Upper lobe of right lung (tissue), 1 donor: ENCODE results near the gene HDGF. TPM values are rescaled to one million over a fixed set of nuclear protein-coding genes. Genes with fewer than 3 reads are reported as not detected.

Experiments used
- ATAC-seq: fragments of 200-7000 bp; cut with Tn5 transposase; one replicate; pipeline ENCODE4 v1.9.1; 2020; ENCODE audit warnings: mild to moderate bottlenecking, moderate library complexity
- DNase-seq: peaks from one replicate; pipeline ENCODE4 v3.0.0-alpha.2; 2020
- H3K27ac ChIP-seq: fragments of 200-600 bp; one replicate; pipeline ENCODE4 v1.8.0; 2022
- H3K27me3 ChIP-seq: fragments of 200-600 bp; one replicate; pipeline ENCODE4 v1.8.0; 2022; ENCODE audit warnings: mild to moderate bottlenecking
- H3K36me3 ChIP-seq: fragments of 200-600 bp; one replicate; pipeline ENCODE4 v1.8.0; 2022
- H3K4me1 ChIP-seq: fragments of 200-600 bp; one replicate; pipeline ENCODE4 v1.8.0; 2022
- H3K4me3 ChIP-seq: fragments of 200-600 bp; one replicate; pipeline ENCODE4 v1.8.0; 2022; ENCODE audit warnings: mild to moderate bottlenecking
- H3K9me3 ChIP-seq: fragments of 200-600 bp; one replicate; pipeline ENCODE4 v1.8.0; 2022
- intact Hi-C: fragments of 100-400 bp; cut with DNase I; formaldehyde crosslinking; loops from one replicate; pipeline ENCODE4 v1.11.0; 2022
- total RNA-seq: library from RNA; stranded (reverse); fragmentation: NEBNext Ultra II Directional; extraction: Animal tissue kit (Norgen Biotek cat#: 25700); gene quantifications from one replicate; pipeline ENCODE4 v1.2.1, GENCODE V29; 2021
- TF ChIP-seq, protein P1 (sequence below): fragments of 200-600 bp; IDR thresholded peaks from one replicate; pipeline ENCODE4 v1.8.0; 2022; ENCODE audit warnings: antibody characterized with exemption
- donor health status: DM: no; HTN: yes; CAD: no; lungs with severe emphysema.

HDGF gene
- total RNA-seq, 1 donor from 2014 or later: 144 TPM

- no peak for DNase-seq
- Histone ChIP-seq H3K4me1 (peaks cover 32% of the 10 kb centered on the region), H3K4me3 (no peak overlapping the region), H3K9me3 (no peaks in the 10 kb centered on the region), H3K27me3 (no peaks in the 10 kb centered on the region), H3K27ac (no peak overlapping the region), H3K36me3 (peaks cover 25% of the 10 kb centered on the region)
- ATAC-seq: no peak
- intact Hi-C loops: no loop called here
- TF ChIP-seq, protein P1, sequence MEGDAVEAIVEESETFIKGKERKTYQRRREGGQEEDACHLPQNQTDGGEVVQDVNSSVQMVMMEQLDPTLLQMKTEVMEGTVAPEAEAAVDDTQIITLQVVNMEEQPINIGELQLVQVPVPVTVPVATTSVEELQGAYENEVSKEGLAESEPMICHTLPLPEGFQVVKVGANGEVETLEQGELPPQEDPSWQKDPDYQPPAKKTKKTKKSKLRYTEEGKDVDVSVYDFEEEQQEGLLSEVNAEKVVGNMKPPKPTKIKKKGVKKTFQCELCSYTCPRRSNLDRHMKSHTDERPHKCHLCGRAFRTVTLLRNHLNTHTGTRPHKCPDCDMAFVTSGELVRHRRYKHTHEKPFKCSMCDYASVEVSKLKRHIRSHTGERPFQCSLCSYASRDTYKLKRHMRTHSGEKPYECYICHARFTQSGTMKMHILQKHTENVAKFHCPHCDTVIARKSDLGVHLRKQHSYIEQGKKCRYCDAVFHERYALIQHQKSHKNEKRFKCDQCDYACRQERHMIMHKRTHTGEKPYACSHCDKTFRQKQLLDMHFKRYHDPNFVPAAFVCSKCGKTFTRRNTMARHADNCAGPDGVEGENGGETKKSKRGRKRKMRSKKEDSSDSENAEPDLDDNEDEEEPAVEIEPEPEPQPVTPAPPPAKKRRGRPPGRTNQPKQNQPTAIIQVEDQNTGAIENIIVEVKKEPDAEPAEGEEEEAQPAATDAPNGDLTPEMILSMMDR: no peak
These were observed 7.8 kb downstream of the HDGF start for GRCh38 chr1:156743367-156744302.

DNA sequence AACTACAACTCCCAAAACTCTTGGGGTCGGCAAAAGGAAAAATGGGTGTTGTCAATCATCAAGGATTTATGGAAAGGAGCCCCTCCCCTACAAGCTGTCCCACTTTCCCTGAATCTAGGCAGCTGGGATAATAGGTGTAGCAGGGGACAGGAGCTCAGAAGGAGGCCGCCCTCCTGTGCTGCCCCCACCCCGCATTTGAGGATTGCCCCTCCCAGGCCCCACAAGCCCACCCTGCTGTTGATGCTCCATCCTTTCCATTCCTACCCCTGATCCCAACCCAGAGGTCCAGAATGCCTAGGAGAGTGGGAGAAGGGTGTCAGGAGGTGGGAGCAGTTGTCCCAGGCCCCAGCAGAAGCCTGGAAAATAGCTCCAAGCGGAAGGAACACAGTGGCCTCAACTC lies 8.7 kb downstream of the HDGF start:
- no peaks in the 10 kb centered on the region for H3K9me3 ChIP-seq
- intact Hi-C loops: no loop called here
- H3K27ac ChIP-seq: no peak overlapping the region
- TF ChIP-seq, protein P1: no peak
- peaks cover 23% of the 10 kb centered on the region for H3K4me1 ChIP-seq
- no peak for DNase-seq
- H3K27me3 ChIP-seq: no peaks in the 10 kb centered on the region
- ATAC-seq: no peak
- peaks cover 26% of the 10 kb centered on the region for H3K36me3 ChIP-seq
- H3K4me3 ChIP-seq: no peak overlapping the region

DNA sequence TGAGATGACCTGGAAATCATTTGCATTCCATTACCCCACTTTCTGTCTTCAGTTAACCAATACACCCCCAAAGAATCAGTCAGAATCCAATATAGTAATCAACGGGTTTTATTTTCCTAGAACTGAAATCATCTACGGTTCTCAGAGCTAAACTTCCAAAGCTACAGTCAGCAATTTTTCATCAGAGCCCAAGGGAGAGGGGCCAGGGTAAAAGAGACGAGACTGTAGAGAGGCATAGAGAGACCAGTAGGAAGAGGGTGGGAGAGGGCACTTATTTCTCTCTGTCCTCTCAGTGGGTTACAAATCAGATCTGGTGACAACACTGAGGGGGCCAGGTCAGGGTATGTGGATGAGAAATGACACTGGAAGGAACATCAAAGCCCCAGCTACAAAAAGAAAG lies 9.5 kb downstream of the HDGF start:
- intact Hi-C loops: no loop called here

GRCh38 chr1:156741481-156741983 lies 9.9 kb downstream of the HDGF start:
- DNase-seq: no peak
- ATAC-seq: no peak
- TF ChIP-seq, protein P1: no peak
- intact Hi-C loops: no loop called here
- no peaks in the 10 kb centered on the region for H3K9me3 ChIP-seq
- H3K27me3 ChIP-seq: no peaks in the 10 kb centered on the region
- peaks cover 38% of the 10 kb centered on the region for H3K36me3 ChIP-seq
- peak overlapping the region; percentile 83 for H3K27ac ChIP-seq
- H3K4me1 ChIP-seq: peaks cover 17% of the 10 kb centered on the region
- peak overlapping the region; percentile 40 for H3K4me3 ChIP-seq

More for the DNA sequence above, 9.5 kb downstream of the HDGF start:
- TF ChIP-seq, protein P1: no peak
- Histone ChIP-seq H3K4me3 (peak overlapping the region; percentile 40), H3K4me1 (peaks cover 17% of the 10 kb centered on the region), H3K36me3 (peaks cover 33% of the 10 kb centered on the region), H3K27me3 (no peaks in the 10 kb centered on the region), H3K9me3 (no peaks in the 10 kb centered on the region), H3K27ac (peak overlapping the region; percentile 83)
- no peak for ATAC-seq
- no peak for DNase-seq

DNA sequence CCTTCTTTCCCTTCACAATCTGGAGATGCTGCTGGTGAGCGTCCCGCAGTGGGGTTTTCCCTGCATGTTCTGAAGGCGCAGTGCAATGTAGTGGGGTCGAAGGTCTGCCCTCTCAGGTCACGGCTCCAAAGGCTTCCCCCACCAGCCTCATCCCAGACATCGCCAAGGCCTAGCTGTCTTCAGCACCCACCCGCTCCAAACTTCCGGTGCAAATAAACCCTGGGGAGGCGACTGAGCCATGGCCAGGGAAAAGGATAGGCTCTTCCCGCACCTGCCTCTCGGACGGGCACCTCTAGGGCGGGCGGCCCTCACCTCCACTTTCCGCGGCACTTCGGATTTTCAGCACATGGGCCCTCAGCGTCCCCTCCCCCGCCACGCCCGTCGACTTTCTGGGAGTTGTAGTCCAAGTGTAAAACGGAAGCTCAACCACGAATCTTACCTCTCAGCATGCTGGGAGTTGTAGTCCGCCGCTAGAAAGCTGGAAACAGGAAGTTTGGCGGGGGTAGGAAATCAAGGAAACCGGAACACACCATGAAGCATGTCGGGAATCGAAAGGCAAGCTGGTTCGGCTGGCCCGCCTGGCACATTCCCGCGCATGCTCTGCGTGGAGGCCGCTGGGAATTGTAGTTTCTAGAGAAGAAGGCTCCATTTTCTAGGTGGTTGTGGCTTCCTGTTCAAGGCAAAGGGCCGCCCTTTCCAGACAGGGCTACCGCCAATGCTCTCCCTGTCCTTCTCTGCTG lies 10.6 kb downstream of the HDGF start, which contains the start of gene MRPL24:
Gene MRPL24 (minus strand): TSS at position 348 of the 740 bp plus-strand sequence. CDS start 2,384 bp downstream, outside the sequence.
- intact Hi-C loops: no loop called here
- no peaks in the 10 kb centered on the region for H3K9me3 ChIP-seq
- H3K36me3 ChIP-seq: peaks cover 44% of the 10 kb centered on the region
- H3K4me3 ChIP-seq: peak within 1 kb of the TSS; percentile 88
- H3K27me3 ChIP-seq: no peaks in the 10 kb centered on the region
- ATAC-seq: peak; percentile 96
- TF ChIP-seq, protein P1: no peak
- peaks cover 11% of the 10 kb centered on the region for H3K4me1 ChIP-seq
- H3K27ac ChIP-seq: peak within 1 kb of the TSS; percentile 83
- peak; percentile 97 for DNase-seq
